Measurements from ENCODE around the gene KCNH1. TPM values are rescaled to one million over a fixed set of nuclear protein-coding genes. Genes with fewer than 3 reads are reported as not detected.

The KCNH1 gene
- total RNA-seq, 1 donor from 2014 or later, result under 0.01 TPM

DNA sequence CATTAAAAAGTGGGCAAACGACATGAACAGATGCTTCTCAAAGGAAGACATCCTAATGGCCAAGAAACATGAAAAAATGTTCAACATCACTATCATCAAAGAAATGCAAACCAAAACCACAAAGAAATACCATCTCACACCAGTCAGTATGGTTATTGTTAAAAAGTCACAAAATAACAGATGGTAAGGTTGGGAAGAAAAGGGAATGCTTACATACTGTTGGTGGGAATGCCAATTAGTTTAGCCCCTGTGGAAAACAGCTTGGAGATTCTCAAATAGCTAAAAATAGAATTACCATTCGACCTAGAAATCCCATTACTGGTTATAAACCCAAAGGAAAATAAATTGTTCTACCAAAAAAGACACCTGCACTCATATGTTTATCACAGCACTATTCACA is 369.4 kb downstream of the KCNH1 start:
- no peak for TF ChIP-seq CTCF (IDR thresholded peaks at IDR 0.05; ENCODE audit: insufficient read depth, low read length, severe bottlenecking)
- H3K36me3 ChIP-seq (ENCODE audit: control insufficient read depth, insufficient read depth, low read length), result no peaks in the 10 kb centered on the region
- DNase-seq (ENCODE audit: low read depth) (no peak), FAIRE-seq (no peak)
- H3K4me3 ChIP-seq (ENCODE audit: low read depth, low read length), result no peak overlapping the region
- H3K27me3 ChIP-seq (ENCODE audit: control insufficient read depth, insufficient read depth, low read length), result no peaks in the 10 kb centered on the region

GRCh38 chr1:210758761-210759160 is 375.2 kb downstream of the KCNH1 start:
- DNase-seq (ENCODE audit: low read depth), result no peak
- no peaks in the 10 kb centered on the region for H3K27me3 ChIP-seq (ENCODE audit: control insufficient read depth, insufficient read depth, low read length)
- H3K36me3 ChIP-seq (ENCODE audit: control insufficient read depth, insufficient read depth, low read length), result no peaks in the 10 kb centered on the region
- FAIRE-seq, result no peak
- no peak for TF ChIP-seq CTCF (IDR thresholded peaks at IDR 0.05; ENCODE audit: insufficient read depth, low read length, severe bottlenecking)
- no peak overlapping the region for H3K4me3 ChIP-seq (ENCODE audit: low read depth, low read length)

DNA sequence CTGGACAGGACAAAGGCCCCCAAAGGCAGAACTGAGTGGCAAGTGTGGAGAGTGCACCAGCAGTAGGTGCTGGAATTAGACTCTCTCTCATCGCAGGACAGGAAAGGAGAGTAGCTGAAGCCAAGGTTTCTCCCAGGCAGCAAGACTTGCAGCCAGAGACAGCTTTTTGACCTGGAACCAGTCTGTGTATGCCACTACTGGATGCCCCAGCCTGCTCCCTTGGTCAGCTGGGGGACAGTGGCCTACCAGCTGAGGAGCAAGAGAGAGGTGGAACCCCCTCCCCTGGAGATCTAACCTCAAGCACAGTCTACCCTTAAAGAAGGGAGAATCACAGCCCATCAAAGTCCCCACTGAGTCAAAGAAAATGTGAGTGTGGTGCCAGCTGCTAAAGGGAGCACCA is 375.7 kb downstream of the KCNH1 start:
- Histone ChIP-seq H3K27me3 (ENCODE audit: control insufficient read depth, insufficient read depth, low read length) (no peaks in the 10 kb centered on the region), H3K36me3 (ENCODE audit: control insufficient read depth, insufficient read depth, low read length) (no peaks in the 10 kb centered on the region), H3K4me3 (ENCODE audit: low read depth, low read length) (no peak overlapping the region)
- no peak for TF ChIP-seq CTCF (IDR thresholded peaks at IDR 0.05; ENCODE audit: insufficient read depth, low read length, severe bottlenecking)
- FAIRE-seq (no peak), DNase-seq (ENCODE audit: low read depth) (no peak)

DNA sequence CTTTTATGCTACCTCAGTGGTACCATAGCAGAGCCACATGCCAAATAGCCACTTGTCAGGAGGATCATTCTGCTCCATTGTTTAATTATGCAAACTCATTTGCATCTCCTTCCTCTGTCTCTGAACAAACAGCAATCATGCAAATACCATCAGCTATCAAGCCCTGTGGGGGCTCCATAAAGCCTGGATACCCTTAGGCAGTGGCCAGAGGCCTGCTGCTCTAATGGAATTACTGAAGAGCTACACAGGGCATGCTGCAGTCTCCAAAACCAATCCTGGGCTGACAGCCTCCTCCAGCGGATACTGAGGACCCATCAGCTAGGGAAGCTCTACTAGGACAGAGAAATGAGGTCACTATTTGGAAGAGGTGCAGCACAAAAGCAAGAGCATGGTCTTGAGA is 376.3 kb downstream of the KCNH1 start:
- Histone ChIP-seq H3K27me3 (ENCODE audit: control insufficient read depth, insufficient read depth, low read length) (no peaks in the 10 kb centered on the region), H3K4me3 (ENCODE audit: low read depth, low read length) (no peak overlapping the region), H3K36me3 (ENCODE audit: control insufficient read depth, insufficient read depth, low read length) (no peaks in the 10 kb centered on the region)
- DNase-seq (ENCODE audit: low read depth) (no peak), FAIRE-seq (no peak)
- TF ChIP-seq CTCF (IDR thresholded peaks at IDR 0.05; ENCODE audit: insufficient read depth, low read length, severe bottlenecking), result no peak

GRCh38 chr1:210755991-210756659 is 377.8 kb downstream of the KCNH1 start:
- TF ChIP-seq CTCF (IDR thresholded peaks at IDR 0.05; ENCODE audit: insufficient read depth, low read length, severe bottlenecking), result no peak
- Histone ChIP-seq H3K27me3 (ENCODE audit: control insufficient read depth, insufficient read depth, low read length) (no peaks in the 10 kb centered on the region), H3K36me3 (ENCODE audit: control insufficient read depth, insufficient read depth, low read length) (no peaks in the 10 kb centered on the region), H3K4me3 (ENCODE audit: low read depth, low read length) (no peak overlapping the region)
- no peak for FAIRE-seq
- no peak for DNase-seq (ENCODE audit: low read depth)
